GM13977 (cell line): Measurements from ENCODE around the gene SGPP2.

ENCODE experiments used
- DNase-seq: peaks from one replicate; pipeline ENCODE4 v3.0.0; 2012; ENCODE audit warnings: low spot score
- in situ Hi-C: fragments of 300-500 bp; cut with MboI; formaldehyde crosslinking; loops from one replicate; pipeline ENCODE4 v1.12.0; 2022; ENCODE audit warnings: low sequenced_read_pairs, low pct_unique_long_range_greater_than_20kb, mixed read lengths, inconsistent platforms; ENCODE audit not compliant: unreplicated experiment
- TF ChIP-seq, protein P1 (sequence below): IDR thresholded peaks from 2 replicates; pipeline ENCODE4 v1.5.1; 2012; ENCODE audit warnings: mild to moderate bottlenecking, control low read depth; ENCODE audit not compliant: insufficient read depth; ENCODE audit errors: extremely low read depth, missing control alignments

Gene SGPP2

DNA sequence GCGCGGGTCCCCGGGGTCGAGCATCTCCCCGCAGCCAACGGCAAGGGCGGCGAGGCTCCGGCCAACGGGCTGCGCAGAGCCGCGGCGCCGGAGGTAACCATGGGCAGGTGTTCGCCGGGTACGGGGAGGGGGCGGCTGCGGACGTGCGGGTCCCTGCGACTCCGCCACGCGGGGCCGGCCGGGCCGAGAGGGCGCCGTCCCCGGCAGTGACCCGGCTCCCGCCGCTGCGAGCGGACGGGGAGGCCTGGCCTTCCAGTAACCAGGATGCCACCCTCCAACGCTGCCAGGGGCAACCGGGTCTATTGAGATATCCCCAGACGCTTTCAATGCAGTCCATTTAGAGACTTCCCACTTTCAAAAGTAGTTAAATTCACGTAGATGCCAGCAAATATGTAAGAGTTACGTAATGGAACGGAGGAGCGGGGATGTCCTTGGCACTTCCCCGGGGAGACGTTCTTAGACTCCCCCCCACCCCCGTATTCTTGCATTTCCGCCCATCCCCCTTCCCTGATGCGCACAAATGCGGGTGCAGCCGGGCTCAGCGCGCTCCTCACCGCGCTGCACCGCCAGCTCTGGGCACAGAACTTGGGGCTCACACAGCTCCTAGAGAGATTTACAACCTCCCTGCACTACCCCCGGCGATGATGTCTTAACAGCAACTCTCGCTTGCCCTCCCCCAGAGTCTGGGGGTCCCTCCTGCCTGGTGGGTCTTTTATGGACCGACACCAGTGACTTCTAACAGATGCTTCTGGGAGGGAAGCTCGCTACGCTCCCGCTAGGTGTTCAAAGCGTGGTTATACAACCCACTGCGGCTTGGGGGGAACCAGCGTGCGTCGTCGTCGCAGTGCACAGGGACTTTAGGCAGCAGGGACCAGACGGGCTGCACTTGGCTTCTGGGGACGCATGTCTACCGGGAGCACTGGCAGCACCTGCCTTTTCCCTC is 657 bp downstream of the SGPP2 start:
- in situ Hi-C loops = no loop called here
- peak; percentile 65 for DNase-seq
- TF ChIP-seq, protein P1, sequence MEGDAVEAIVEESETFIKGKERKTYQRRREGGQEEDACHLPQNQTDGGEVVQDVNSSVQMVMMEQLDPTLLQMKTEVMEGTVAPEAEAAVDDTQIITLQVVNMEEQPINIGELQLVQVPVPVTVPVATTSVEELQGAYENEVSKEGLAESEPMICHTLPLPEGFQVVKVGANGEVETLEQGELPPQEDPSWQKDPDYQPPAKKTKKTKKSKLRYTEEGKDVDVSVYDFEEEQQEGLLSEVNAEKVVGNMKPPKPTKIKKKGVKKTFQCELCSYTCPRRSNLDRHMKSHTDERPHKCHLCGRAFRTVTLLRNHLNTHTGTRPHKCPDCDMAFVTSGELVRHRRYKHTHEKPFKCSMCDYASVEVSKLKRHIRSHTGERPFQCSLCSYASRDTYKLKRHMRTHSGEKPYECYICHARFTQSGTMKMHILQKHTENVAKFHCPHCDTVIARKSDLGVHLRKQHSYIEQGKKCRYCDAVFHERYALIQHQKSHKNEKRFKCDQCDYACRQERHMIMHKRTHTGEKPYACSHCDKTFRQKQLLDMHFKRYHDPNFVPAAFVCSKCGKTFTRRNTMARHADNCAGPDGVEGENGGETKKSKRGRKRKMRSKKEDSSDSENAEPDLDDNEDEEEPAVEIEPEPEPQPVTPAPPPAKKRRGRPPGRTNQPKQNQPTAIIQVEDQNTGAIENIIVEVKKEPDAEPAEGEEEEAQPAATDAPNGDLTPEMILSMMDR = no peak

DNA sequence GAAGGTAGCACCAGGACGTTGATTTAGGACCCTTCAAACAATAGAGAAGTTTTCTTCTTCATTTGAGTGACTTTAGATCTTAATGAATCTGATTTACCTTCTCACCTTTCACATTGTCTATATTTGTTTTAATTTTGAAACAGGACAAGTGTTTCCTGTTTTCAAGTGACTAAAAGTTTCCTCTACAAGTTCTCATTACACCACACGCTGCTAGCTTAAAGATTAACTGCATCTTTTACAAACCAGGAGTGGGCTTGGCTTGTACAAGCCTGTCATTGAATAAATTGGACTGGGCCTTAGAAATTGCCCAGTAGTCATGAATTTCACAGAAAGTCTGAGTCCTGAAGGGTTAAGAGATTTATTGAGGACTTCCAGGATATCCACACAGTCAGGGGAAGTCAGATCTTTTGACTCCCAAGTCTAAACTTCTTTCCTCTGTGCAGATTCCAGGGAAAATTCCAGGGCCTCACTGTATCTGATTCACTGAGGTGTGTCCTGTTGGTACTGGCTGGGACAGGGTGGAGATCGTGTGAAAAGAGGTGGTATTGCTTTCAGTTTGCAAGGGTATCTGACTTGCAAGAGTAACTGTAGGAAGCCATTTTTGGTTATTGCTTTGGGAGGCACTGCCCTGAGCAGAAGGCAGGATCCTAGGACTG is 3.4 kb downstream of the SGPP2 start:
- TF ChIP-seq, protein P1 = no peak
- in situ Hi-C loops = no loop called here

DNA sequence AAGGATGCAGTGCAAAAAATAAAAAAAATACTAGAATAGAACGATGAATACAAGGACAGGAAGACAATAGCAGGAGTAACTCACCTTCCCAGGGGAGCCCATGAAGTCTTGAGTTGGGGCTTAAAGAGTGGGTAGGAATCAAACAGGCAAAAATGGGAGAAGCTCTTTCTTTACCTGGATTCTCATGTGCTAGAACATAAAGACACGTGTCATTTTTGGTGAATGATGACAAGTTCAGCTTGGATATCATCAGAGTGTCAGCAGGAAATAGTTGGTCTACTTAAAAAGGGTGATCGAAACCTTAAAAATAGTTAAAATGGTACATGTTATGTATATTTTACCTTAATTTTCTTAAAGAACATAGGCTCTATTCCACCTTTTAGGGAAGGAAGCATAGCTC is 5.7 kb downstream of the SGPP2 start:
- TF ChIP-seq, protein P1 = no peak
- in situ Hi-C loops = no loop called here

More for the DNA sequence above, 3.4 kb downstream of the SGPP2 start:
- peak; percentile 47 for DNase-seq

GRCh38 chr2:222430681-222431080 is 6.3 kb downstream of the SGPP2 start:
- in situ Hi-C loops = no loop called here
- no peak for DNase-seq
- TF ChIP-seq, protein P1 = no peak

More for the DNA sequence above, 5.7 kb downstream of the SGPP2 start:
- DNase-seq = no peak

DNA sequence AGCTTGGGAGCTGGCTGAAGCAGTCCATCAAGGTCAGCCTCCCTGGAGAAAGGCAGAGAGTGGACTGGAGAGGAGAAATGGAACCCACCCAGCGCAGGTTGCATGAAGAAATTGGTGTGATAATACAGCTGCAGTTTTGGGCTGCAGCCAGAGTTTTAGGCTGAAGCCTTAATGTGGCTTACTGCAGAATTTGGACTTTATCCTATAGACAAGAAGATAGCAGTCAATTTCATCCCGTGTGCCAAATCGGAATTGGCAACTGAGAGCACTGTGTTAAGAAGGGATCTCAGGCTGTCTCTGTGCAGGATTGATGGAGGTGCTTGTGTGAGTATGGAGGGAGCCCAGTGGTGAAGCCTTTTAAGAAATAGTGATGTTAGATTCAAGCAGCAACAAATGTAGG is 7.5 kb downstream of the SGPP2 start:
- in situ Hi-C loops = no loop called here
- TF ChIP-seq, protein P1 = no peak
- DNase-seq = no peak

GRCh38 chr2:222433332-222434173 is 9.2 kb downstream of the SGPP2 start:
- TF ChIP-seq, protein P1 = no peak
- in situ Hi-C loops = no loop called here

More at GRCh38 chr2:222433332-222434173, 9.2 kb downstream of the SGPP2 start:
- no peak for DNase-seq
